Esophagus muscularis mucosa (tissue), 4 donors: ENCODE results near the gene POU2F1. TPM values are rescaled to one million over a fixed set of nuclear protein-coding genes. Genes with fewer than 3 reads are reported as not detected.

Source experiments
- DNase-seq: peaks from one replicate; pipeline ENCODE4 v3.0.0-alpha.2; 2017; ENCODE audit errors: extremely low spot score
- H3K27ac ChIP-seq, 4 donors: fragments of 200-600 bp; sonication (generic); replicated peaks in 1 of 4; 1 replicate in 3 of 4; 2 replicates in 1 of 4; pipeline ENCODE4 v1.5.1; 2016 to 2019; ENCODE audit warnings: mild to moderate bottlenecking in 1 of 4
- H3K27me3 ChIP-seq, 4 donors: fragments of 200-600 bp; sonication (generic); one replicate each; pipeline versions ENCODE4 v1.5.1 to v1.6.0; 2016 to 2019
- H3K36me3 ChIP-seq, 4 donors: fragments of 200-600 bp; sonication (generic); one replicate each; pipeline ENCODE4 v1.5.1; 2016 to 2019
- H3K4me1 ChIP-seq, 4 donors: fragments of 200-600 bp; sonication (generic); one replicate each; pipeline ENCODE4 v1.5.1; 2016 to 2019
- H3K4me3 ChIP-seq, 4 donors: fragments of 200-600 bp; sonication (generic); 1 replicate in 2 of 4; 2 replicates in 2 of 4; pipeline ENCODE4 v1.5.1; 2016 to 2019; ENCODE audit warnings: mild to moderate bottlenecking in 4 of 4, moderate library complexity in 1 of 4
- H3K9me3 ChIP-seq, 4 donors: fragments of 200-600 bp; sonication (generic); 1 replicate in 3 of 4; 2 replicates in 1 of 4; pipeline ENCODE4 v1.5.1; 2016 to 2019
- EP300 ChIP-seq: sonication (generic); formaldehyde crosslinking; IDR thresholded peaks from one replicate; pipeline ENCODE4 v1.6.1; 2017; ENCODE audit warnings: antibody characterized with exemption
- POLR2A ChIP-seq: fragments of 450-650 bp; IDR thresholded peaks from one replicate; pipeline ENCODE4 v1.6.1; 2017; ENCODE audit warnings: antibody characterized with exemption, moderate library complexity, mild to moderate bottlenecking, low read depth
- POLR2AphosphoS5 ChIP-seq, 2 donors: sonication (generic); formaldehyde crosslinking; IDR thresholded peaks; one replicate each; pipeline ENCODE4 v1.6.1; 2017; ENCODE audit warnings: antibody characterized with exemption in 2 of 2
- WGBS: methylation state at CpG from one replicate; pipeline ENCODE4 v1.1.5; 2018; 5-methylcytosine and 5-hydroxymethylcytosine counted together
- intact Hi-C: fragments of 100-400 bp; cut with DNase I; formaldehyde crosslinking; loops from one replicate; pipeline ENCODE4 v1.15.1; 2023
- total RNA-seq, 4 donors: library from RNA; depleted of rRNA; stranded (reverse); fragments of >200 nt; gene quantifications; one replicate each; pipeline versions ENCODE4 v1.1.0 to v1.2.1, GENCODE V29; 2016
- TF ChIP-seq, protein P1 (sequence below), 3 experiments: fragments of 200-600 bp in 2 of 3; fragments of 450-650 bp in 1 of 3; sonication (generic) in 2 of 3; IDR thresholded peaks; one replicate each; pipeline ENCODE4 v1.5.1; 2017 to 2019; ENCODE audit warnings: antibody characterized with exemption in 3 of 3, mild to moderate bottlenecking in 2 of 3, moderate library complexity in 1 of 3

POU2F1 gene
- total RNA-seq, 4 donors from 2014 or later: 7.3 to 13.4 (median 10.4) TPM

DNA sequence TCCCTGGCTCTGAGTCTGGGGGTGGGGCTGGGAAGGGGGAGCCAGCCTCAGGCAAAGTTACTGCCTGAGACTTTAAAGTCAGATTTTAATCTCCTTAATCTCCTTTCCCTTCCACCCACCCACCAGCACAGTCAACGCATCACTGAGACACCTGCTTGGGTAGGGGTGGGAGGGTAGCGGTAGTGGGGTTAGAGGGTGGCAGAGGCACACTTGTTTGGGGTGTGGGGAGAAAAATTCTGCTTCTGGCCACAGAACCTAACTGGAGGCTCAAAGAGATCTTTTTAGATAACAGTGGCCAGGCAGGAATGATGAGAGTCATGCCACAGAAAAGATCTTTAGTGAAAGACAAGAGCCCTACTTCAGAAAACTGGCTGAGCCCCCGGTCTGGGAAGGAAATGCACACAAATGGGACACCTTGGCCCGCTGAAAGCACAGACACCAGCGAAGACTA lies 253.5 kb downstream of the POU2F1 start:
- TF ChIP-seq EP300 (no peak), POLR2AphosphoS5 (IDR thresholded peaks at IDR 0.05) (no peak), POLR2A (no peak)
- TF ChIP-seq, protein P1, sequence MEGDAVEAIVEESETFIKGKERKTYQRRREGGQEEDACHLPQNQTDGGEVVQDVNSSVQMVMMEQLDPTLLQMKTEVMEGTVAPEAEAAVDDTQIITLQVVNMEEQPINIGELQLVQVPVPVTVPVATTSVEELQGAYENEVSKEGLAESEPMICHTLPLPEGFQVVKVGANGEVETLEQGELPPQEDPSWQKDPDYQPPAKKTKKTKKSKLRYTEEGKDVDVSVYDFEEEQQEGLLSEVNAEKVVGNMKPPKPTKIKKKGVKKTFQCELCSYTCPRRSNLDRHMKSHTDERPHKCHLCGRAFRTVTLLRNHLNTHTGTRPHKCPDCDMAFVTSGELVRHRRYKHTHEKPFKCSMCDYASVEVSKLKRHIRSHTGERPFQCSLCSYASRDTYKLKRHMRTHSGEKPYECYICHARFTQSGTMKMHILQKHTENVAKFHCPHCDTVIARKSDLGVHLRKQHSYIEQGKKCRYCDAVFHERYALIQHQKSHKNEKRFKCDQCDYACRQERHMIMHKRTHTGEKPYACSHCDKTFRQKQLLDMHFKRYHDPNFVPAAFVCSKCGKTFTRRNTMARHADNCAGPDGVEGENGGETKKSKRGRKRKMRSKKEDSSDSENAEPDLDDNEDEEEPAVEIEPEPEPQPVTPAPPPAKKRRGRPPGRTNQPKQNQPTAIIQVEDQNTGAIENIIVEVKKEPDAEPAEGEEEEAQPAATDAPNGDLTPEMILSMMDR (IDR thresholded peaks at IDR 0.05): no peak
- H3K36me3 ChIP-seq: no peaks in the 10 kb centered on the region
- no peaks in the 10 kb centered on the region for H3K9me3 ChIP-seq
- no peaks in the 10 kb centered on the region for H3K4me1 ChIP-seq
- intact Hi-C loops: no loop called here
- WGBS: 79% methylated on average over 5 of the region's 5 CpGs
- no peak for DNase-seq
- no peak overlapping the region for H3K4me3 ChIP-seq
- peaks cover 0 to 12% (median 0%) of the 10 kb centered on the region in 4 donors for H3K27me3 ChIP-seq
- H3K27ac ChIP-seq: no peak overlapping the region

DNA sequence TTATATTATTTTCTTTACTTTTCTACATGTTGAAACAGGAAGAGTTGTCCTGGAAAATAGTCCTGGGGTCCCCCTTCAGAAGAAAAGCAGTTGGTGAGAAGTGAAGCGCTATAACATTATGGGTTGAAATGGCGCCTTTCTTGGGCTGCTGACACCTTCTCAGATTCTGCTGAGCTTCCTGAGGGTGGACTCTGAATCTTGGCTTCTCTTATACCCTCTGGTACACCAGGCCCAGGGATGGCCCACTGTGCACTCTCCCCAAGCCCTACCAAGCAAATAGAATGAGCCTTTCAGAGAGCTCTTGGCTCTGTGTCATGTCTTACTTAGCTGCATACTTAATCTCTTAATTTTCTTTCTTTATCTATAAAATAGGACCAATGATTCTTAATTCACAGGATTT lies 255.4 kb downstream of the POU2F1 start:
- TF ChIP-seq EP300 (no peak), POLR2AphosphoS5 (IDR thresholded peaks at IDR 0.05) (no peak), POLR2A (no peak)
- TF ChIP-seq, protein P1 (IDR thresholded peaks at IDR 0.05): no peak
- no peaks in the 10 kb centered on the region for H3K4me1 ChIP-seq
- DNase-seq: no peak
- WGBS: 92% methylated on average over 2 of the region's 2 CpGs
- H3K4me3 ChIP-seq: no peak overlapping the region
- H3K27me3 ChIP-seq: peaks cover 0 to 12% (median 0%) of the 10 kb centered on the region in 4 donors
- no peaks in the 10 kb centered on the region for H3K36me3 ChIP-seq
- intact Hi-C loops: no loop called here
- H3K9me3 ChIP-seq: no peaks in the 10 kb centered on the region
- H3K27ac ChIP-seq: no peak overlapping the region

Other genes starting within 250 kb of the POU2F1 start
- gene ILDR2, start 245.3 kb upstream of the POU2F1 start, total RNA-seq: 10 to 100 TPM in 2 of 4 donors, 1 to 10 TPM in 2; 5.3 to 13.7 (median 9.4) TPM
- 1 to 10 TPM in 3 of 4 donors, under 1 TPM in 1; 0.83 to 2.3 (median 1.2) TPM for gene MAEL, start 231.6 kb upstream of the POU2F1 start, total RNA-seq
- under 1 TPM in 1 of 4 donors, not detected in 3; 0.57 TPM for gene GPA33, start 130.5 kb upstream of the POU2F1 start, total RNA-seq
- under 1 TPM in 2 of 4 donors, not detected in 2; 0.32 to 0.46 TPM for gene STYXL2, start 126.8 kb upstream of the POU2F1 start, total RNA-seq